Fibroblast of pulmonary artery (primary cell): ENCODE data around the gene CTAG1B.

Experiments used
- DNase-seq: peaks from one replicate; pipeline ENCODE4 v3.0.0-alpha.2; 2010; ENCODE audit warnings: low read depth
- H3K4me3 ChIP-seq: replicated peaks from 2 replicates; pipeline ENCODE4 v1.5.1; 2011; ENCODE audit warnings: low read depth, mild to moderate bottlenecking, control low read depth, low read length, moderate library complexity
- TF ChIP-seq, protein P1 (sequence below): IDR thresholded peaks from 2 replicates; pipeline ENCODE4 v1.5.1; 2011; ENCODE audit warnings: mild to moderate bottlenecking, control low read depth, low read length, inconsistent platforms; ENCODE audit errors: missing control alignments

CTAG1B gene

DNA sequence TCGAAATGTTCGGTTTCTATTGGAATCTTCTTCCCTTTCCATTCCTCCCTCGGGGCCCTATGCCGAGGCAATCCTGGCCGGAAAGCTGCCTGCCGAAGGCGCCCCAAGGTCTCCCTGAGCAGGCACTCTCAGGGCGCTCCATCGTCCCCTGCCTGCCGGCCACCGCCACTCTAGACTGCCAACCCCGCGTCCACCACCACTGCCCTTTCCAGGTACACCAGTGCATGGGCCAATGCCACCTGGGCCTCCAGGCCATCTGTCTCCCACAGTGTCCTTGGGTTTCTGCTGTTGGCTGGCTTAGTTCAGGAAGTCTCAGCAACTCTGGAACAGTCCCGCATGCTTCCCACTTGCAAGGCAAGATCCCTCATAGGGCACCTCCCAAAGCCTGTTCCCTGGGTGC lies 19.6 kb downstream of the CTAG1B start:
- H3K4me3 ChIP-seq = no peak overlapping the region
- TF ChIP-seq, protein P1, sequence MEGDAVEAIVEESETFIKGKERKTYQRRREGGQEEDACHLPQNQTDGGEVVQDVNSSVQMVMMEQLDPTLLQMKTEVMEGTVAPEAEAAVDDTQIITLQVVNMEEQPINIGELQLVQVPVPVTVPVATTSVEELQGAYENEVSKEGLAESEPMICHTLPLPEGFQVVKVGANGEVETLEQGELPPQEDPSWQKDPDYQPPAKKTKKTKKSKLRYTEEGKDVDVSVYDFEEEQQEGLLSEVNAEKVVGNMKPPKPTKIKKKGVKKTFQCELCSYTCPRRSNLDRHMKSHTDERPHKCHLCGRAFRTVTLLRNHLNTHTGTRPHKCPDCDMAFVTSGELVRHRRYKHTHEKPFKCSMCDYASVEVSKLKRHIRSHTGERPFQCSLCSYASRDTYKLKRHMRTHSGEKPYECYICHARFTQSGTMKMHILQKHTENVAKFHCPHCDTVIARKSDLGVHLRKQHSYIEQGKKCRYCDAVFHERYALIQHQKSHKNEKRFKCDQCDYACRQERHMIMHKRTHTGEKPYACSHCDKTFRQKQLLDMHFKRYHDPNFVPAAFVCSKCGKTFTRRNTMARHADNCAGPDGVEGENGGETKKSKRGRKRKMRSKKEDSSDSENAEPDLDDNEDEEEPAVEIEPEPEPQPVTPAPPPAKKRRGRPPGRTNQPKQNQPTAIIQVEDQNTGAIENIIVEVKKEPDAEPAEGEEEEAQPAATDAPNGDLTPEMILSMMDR = no peak
- DNase-seq = no peak

DNA sequence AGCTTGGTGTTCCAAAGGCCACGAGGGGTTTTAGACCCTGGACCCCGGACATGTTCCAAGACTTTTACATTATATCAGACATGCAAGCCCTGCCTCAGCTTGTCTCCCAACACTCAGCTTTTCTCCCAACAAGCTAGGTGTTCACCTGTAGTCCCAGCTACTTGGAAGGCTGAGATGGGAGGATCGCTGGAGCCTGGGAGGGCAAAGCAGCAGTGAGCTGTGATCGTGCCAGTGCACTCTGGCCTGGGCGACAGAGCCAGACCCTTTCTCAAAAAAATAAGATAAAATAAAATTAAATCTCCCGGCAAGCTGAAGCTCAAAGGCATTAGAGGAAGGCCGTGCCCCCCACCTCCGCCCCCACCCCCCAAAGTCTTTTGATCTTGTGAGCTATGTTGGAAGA lies 20.4 kb downstream of the CTAG1B start:
- H3K4me3 ChIP-seq = no peak overlapping the region
- TF ChIP-seq, protein P1 = no peak
- no peak for DNase-seq

DNA sequence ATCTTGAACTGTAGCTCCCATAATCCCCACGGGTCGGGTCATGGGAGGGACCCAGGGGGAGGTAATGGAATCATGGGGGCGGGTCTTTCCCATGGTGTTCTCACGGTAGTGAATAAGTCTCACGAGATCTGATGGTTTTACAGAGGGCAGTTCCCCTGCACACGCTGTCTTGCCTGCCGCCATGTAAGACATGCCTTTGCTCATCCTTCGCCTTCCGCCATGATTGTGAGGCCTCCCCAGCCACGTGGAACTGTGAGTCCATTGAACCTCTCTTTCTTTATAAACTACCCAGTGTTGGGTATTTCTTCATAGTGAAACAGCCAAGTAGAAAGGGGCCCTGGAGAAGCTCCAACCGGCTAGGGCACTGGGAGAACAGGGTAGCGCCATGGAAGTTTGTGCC lies 21.9 kb downstream of the CTAG1B start:
- no peak overlapping the region for H3K4me3 ChIP-seq
- TF ChIP-seq, protein P1 = no peak
- no peak for DNase-seq

DNA sequence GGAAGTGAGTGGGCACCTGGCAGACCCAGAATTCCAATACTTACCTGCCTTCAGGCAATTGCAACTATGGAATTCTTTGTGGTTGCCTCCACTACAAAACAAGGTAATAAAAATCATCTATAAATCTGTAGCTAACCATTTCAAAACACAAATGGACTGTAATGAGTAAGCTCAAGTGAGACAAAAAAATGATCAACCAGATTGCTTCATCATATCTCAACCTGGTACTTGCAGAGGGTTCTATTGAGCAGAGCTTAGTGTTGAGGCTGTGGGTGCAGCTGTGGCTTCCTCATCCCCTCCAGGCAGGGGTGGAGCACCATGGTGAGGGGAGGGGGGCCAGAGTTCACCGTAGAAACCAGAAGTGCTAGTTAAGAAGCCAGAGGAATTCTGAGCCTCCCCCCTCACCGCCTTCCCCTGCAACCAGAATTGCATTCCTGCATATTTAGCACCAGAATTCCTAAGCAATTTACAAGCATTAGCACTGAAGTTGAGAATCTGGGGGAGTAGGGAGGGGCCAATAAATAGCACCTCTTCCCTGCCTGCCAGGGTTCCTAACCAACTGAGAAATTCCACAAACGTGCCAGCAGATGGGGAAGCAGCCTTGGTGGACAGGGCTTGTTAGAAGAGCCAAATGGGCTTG lies 22.7 kb downstream of the CTAG1B start:
- DNase-seq = peak; percentile 31
- TF ChIP-seq, protein P1 = no peak
- no peak overlapping the region for H3K4me3 ChIP-seq

DNA sequence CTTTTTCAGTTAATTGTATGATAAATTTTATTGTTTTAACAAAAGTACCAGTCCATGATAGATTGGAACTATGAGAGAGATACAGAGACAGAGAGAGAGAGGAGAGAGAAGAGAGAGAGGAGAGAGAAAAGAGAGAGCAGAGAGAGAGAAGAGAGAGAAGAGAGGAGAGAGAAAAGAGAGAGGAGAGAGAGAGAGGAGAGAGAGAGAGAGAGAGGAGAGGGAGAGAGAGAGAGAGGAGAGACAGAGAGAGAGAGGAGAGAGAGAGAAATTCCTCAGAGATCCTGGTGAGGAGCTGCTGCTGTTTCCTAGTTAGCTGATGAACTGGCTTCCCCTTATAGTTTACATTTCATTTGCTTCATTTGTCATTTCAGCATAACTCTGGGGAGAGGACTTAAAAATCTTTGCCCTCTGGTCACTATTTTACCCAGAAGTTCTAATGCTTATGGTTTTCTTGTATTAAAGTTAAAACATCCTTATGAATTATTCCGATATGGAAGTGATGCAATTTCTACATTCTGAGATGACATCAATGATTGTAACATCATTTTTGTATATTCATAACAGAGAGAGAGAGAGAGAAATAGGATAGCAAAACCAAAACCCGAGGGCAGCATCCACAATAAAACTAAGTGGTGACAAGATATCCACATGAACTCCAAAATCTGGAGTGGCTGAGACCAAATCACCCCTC lies 23.4 kb downstream of the CTAG1B start:
- no peak overlapping the region for H3K4me3 ChIP-seq
- TF ChIP-seq, protein P1 = no peak
- no peak for DNase-seq

DNA sequence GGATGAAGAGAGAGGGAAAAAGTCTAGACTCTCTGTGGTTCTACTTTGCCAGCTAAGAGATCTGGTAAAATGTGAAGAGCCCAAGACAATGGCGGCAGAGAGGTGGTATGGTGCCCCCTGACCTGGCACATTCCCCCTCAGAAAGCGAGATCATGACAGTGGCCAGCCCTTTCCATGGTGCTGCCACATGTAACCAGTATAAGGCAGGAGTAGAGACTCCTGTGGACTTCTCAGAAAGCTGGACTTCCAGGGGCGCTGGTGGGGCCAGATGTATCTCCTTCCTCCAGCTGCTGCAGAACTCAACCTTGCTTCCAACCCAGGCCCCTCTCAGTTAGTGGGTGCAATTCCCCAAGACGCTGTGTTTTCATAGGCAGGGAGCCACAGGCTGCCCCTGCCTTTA lies 24.6 kb downstream of the CTAG1B start:
- TF ChIP-seq, protein P1 = no peak
- no peak for DNase-seq
- H3K4me3 ChIP-seq = no peak overlapping the region

DNA sequence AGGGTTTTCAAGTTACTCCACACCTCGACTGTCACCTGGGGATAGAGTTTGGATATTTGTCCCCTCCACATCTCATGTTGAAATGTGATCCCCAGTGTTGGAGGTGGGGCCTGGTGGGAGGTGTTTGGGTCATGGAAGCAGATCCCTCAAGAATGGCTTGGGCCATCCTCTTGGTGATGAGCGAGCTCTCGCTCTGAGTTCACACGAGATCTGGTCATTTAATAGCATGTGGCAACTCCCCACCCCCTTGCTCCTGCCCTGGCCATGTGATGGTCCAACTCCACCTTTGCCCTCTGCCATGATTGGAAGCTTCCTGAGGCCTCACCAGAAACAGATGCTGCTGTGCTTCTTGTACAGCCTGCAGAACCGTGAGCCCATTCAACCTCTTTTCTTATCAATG lies 25.9 kb downstream of the CTAG1B start:
- no peak overlapping the region for H3K4me3 ChIP-seq
- TF ChIP-seq, protein P1 = no peak
- DNase-seq = no peak
